Measurements from ENCODE around the gene SFT2D1. TPM values are rescaled to one million over a fixed set of nuclear protein-coding genes. Genes with fewer than 3 reads are reported as not detected.

The SFT2D1 gene
- total RNA-seq, 1 experiment from 2014 or later, result 40.2 TPM

GRCh38 chr6:166379800-166380199 lies 37.5 kb upstream of the SFT2D1 start:
- Histone ChIP-seq H3K79me2 (ENCODE audit: insufficient read depth, low read length) (no peaks in the 10 kb centered on the region), H3K4me2 (ENCODE audit: insufficient read depth, insufficient read length, low read length) (no peak overlapping the region), H3K4me1 (ENCODE audit: insufficient read depth, low read length) (peaks cover 4% of the 10 kb centered on the region; the same call in 1 of the 2 replicates), H3K27me3 (ENCODE audit: insufficient read depth, low read length) (no peaks in the 10 kb centered on the region), H4K91ac (ENCODE audit: insufficient read length, low read depth, low read length) (no peak overlapping the region), H3K23ac (ENCODE audit: insufficient read length, low read depth, low read length) (no peak overlapping the region), H3K9ac (ENCODE audit: extremely low read depth, insufficient read length, low read length) (no peak overlapping the region), H3K79me1 (ENCODE audit: insufficient read depth, low read depth, low read length, poor library complexity, severe bottlenecking) (no peaks in the 10 kb centered on the region), H3K4ac (ENCODE audit: low read depth, low read length) (no peak overlapping the region), H3K23me2 (ENCODE audit: insufficient read length, low read depth, low read length, poor library complexity, severe bottlenecking) (peaks cover 9% of the 10 kb centered on the region), H2AFZ (ENCODE audit: low read length) (no peak overlapping the region), H2BK15ac (ENCODE audit: low read depth, low read length) (no peak overlapping the region), H4K5ac (ENCODE audit: insufficient read length, low read depth, low read length) (no peak overlapping the region), H4K8ac (replicated peaks; ENCODE audit: insufficient read length, low read depth, low read length) (no peak overlapping the region), H3K18ac (ENCODE audit: insufficient read length, low read depth, low read length) (no peak overlapping the region), H2BK120ac (ENCODE audit: low read depth, low read length, poor library complexity, severe bottlenecking) (no peak overlapping the region), H2BK20ac (ENCODE audit: low read depth, low read length, poor library complexity, severe bottlenecking) (no peak overlapping the region), H2BK5ac (ENCODE audit: insufficient read length, low read length) (no peak overlapping the region), H3K56ac (ENCODE audit: insufficient read length, low read depth, low read length) (no peak overlapping the region), H2AK5ac (ENCODE audit: insufficient read length, low read length) (no peak overlapping the region), H2BK12ac (ENCODE audit: insufficient read length, low read depth, low read length) (no peak overlapping the region), H3K9me3 (ENCODE audit: control insufficient read depth, low read depth, low read length) (no peaks in the 10 kb centered on the region), H3K27ac (ENCODE audit: insufficient read length, low read depth, low read length) (no peak overlapping the region), H3T11ph (ENCODE audit: low read length) (no peak overlapping the region), H4K20me1 (ENCODE audit: control insufficient read depth, insufficient read depth, insufficient read length) (no peaks in the 10 kb centered on the region), H3K14ac (ENCODE audit: insufficient read depth, low read length) (no peak overlapping the region)
- TF ChIP-seq CTCF (conservative IDR thresholded peaks at IDR 0.05), result no peak
- Mint-ChIP-seq H3K27me3 (ENCODE audit: low read depth) (no peaks in the 10 kb centered on the region), H3K27ac (no peak overlapping the region), H3K9me3 (no peaks in the 10 kb centered on the region), H3K4me3 (no peak overlapping the region), H3K36me3 (ENCODE audit: insufficient read depth in 1 of 3, low read depth in 3 of 3) (no peaks in the 10 kb centered on the region), H3K4me1 (peaks cover 5 to 13% of the 10 kb centered on the region in 2 experiments)
- no CpG with 5 or more reads among the region's 4 CpGs for WGBS (ENCODE audit: extremely low coverage, insufficient read length, low lambda C conversion rate)
- no peak for DNase-seq
